B cell (primary cell): ENCODE measurements around the gene ADAM12. TPM values are rescaled to one million over a fixed set of nuclear protein-coding genes. Genes with fewer than 3 reads are reported as not detected.

ENCODE experiments used
- ATAC-seq: fragments of 200-7000 bp; cut with Tn5 transposase; one replicate; pipeline ENCODE4 v1.10.0; 2021; ENCODE audit warnings: low read depth, mild to moderate bottlenecking, moderate number of reproducible peaks, moderate library complexity
- CTCF ChIA-PET: fragments of 350-600 bp; sonication (Branson Sonifier 250); formaldehyde crosslinking; loops from one replicate; lab custom pipeline; 2021; ENCODE audit warnings: antibody characterized with exemption, inconsistent platforms; lab: Charles Lee
- POLR2A ChIA-PET: fragments of 350-600 bp; sonication (Branson Sonifier 250); formaldehyde crosslinking; loops from one replicate; lab custom pipeline; 2021; ENCODE audit warnings: antibody characterized with exemption; lab: Charles Lee
- DNase-seq: peaks from one replicate; pipeline ENCODE4 v3.0.0; 2013
- H2AFZ ChIP-seq: 2 replicates; pipeline ENCODE4 v1.6.1; 2012; ENCODE audit warnings: mild to moderate bottlenecking, low read depth, low read length; ENCODE audit not compliant: insufficient read depth, poor library complexity, severe bottlenecking
- H3K27ac ChIP-seq, 2 donors: 1 replicate in 1 of 2; 2 replicates in 1 of 2; pipeline ENCODE4 v1.5.1; 2012 to 2013; ENCODE audit warnings: low read length in 2 of 2, mild to moderate bottlenecking in 2 of 2, moderate library complexity in 1 of 2
- H3K27me3 ChIP-seq, 4 experiments: fragments of 200-600 bp in 1 of 4; sonication (generic) in 1 of 4; replicated peaks in 1 of 4; 1 replicate in 2 of 4; 2 replicates in 2 of 4; pipeline versions ENCODE4 v1.6.1 to v1.7.0; 2013 to 2016; ENCODE audit warnings: low read length in 3 of 4, mild to moderate bottlenecking in 2 of 4, mixed read lengths in 1 of 4, moderate library complexity in 1 of 4; ENCODE audit not compliant: insufficient read depth in 4 of 4, control insufficient read depth in 3 of 4; ENCODE audit errors: control extremely low read depth in 1 of 4
- H3K36me3 ChIP-seq, 2 experiments: replicated peaks in 1 of 2; 1 replicate in 1 of 2; 2 replicates in 1 of 2; pipeline versions ENCODE4 v1.6.1 to v1.7.1; 2013; ENCODE audit warnings: low read length in 1 of 2; ENCODE audit not compliant: insufficient read depth in 2 of 2, control insufficient read depth in 1 of 2; ENCODE audit errors: control extremely low read depth in 1 of 2, extremely low read depth in 1 of 2
- H3K4me1 ChIP-seq, 2 donors: fragments of 200-600 bp in 1 of 2; sonication (generic) in 1 of 2; 1 replicate in 1 of 2; 2 replicates in 1 of 2; pipeline versions ENCODE4 v1.5.1 to v1.6.1; 2013 to 2017; ENCODE audit warnings: low read length in 2 of 2; ENCODE audit not compliant: control insufficient read depth in 2 of 2, insufficient read depth in 2 of 2
- H3K4me2 ChIP-seq: replicated peaks from 2 replicates; pipeline ENCODE3; 2012; ENCODE audit warnings: mild to moderate bottlenecking, low read depth, low read length; ENCODE audit not compliant: poor library complexity, severe bottlenecking
- H3K4me3 ChIP-seq, 5 experiments: fragments of 200-600 bp in 1 of 5; sonication (generic) in 1 of 5; 1 replicate in 3 of 5; 2 replicates in 2 of 5; pipeline versions ENCODE4 v1.5.1 to v1.7.0; 2011 to 2016; ENCODE audit warnings: low read length in 4 of 5, mild to moderate bottlenecking in 4 of 5, low read depth in 2 of 5, control low read depth in 1 of 5, moderate library complexity in 1 of 5; ENCODE audit not compliant: insufficient read depth in 1 of 5; ENCODE audit errors: control extremely low read depth in 1 of 5, extremely low read depth in 1 of 5
- H3K79me2 ChIP-seq: fragments of 200-600 bp; sonication (generic); one replicate; pipeline ENCODE4 v1.6.0; 2016; ENCODE audit warnings: low read length; ENCODE audit not compliant: control insufficient read depth, insufficient read depth
- H3K9ac ChIP-seq: fragments of 200-600 bp; sonication (generic); 2 replicates; pipeline ENCODE4 v1.6.1; 2017; ENCODE audit warnings: mild to moderate bottlenecking, low read length, moderate library complexity
- H3K9me3 ChIP-seq, 3 donors: one replicate each; pipeline versions ENCODE4 v1.6.1 to v1.7.1; 2013; ENCODE audit warnings: low read length in 2 of 3; ENCODE audit not compliant: control insufficient read depth in 2 of 3, insufficient read depth in 1 of 3; ENCODE audit errors: control extremely low read depth in 1 of 3
- H4K20me1 ChIP-seq: 2 replicates; pipeline ENCODE4 v1.6.0; 2012; ENCODE audit warnings: mild to moderate bottlenecking, low read length; ENCODE audit not compliant: insufficient read depth, control insufficient read depth, poor library complexity, severe bottlenecking
- H3K27ac Mint-ChIP-seq: one replicate; pipeline ENCODE4 v1.8.0; 2021; ENCODE audit warnings: mixed read lengths
- H3K27me3 Mint-ChIP-seq: one replicate; pipeline ENCODE4 v1.8.0; 2021; ENCODE audit warnings: mixed read lengths
- H3K4me1 Mint-ChIP-seq: one replicate; pipeline ENCODE4 v1.8.0; 2021; ENCODE audit warnings: mixed read lengths
- H3K4me3 Mint-ChIP-seq: one replicate; pipeline ENCODE4 v1.8.0; 2021; ENCODE audit warnings: mixed read lengths
- H3K9me3 Mint-ChIP-seq: one replicate; pipeline ENCODE4 v1.8.0; 2022; ENCODE audit warnings: mixed read lengths; ENCODE audit not compliant: insufficient read depth
- CTCF ChIP-seq: fragments of 200-600 bp; IDR thresholded peaks from one replicate; pipeline ENCODE4 v1.8.0; 2022; ENCODE audit warnings: antibody characterized with exemption, mild to moderate bottlenecking
- EZH2 ChIP-seq: IDR thresholded peaks from 2 replicates; pipeline ENCODE4 v1.6.1; 2012; ENCODE audit warnings: borderline replicate concordance, low read depth, mild to moderate bottlenecking, moderate library complexity, low read length; ENCODE audit not compliant: insufficient read depth, poor library complexity, severe bottlenecking
- WGBS: methylation state at CpG from one replicate; pipeline ENCODE4 v1.1.5; 2013; ENCODE audit warnings: missing lambda C conversion rate; ENCODE audit not compliant: insufficient coverage; 5-methylcytosine and 5-hydroxymethylcytosine counted together
- intact Hi-C: fragments of 100-400 bp; cut with micrococcal nuclease; formaldehyde crosslinking; loops from one replicate; pipeline ENCODE4 v1.10.0; 2022
- polyA plus RNA-seq: library from polyadenylated mRNA; depleted of rRNA; stranded (reverse); fragments of >200 nt; gene quantifications from 2 replicates; pipeline ENCODE4 v1.2.3, GENCODE V29; 2012
- total RNA-seq, 2 donors: library from RNA; stranded (reverse); fragments of 120-200 nt in 1 of 2; gene quantifications; 1 replicate in 1 of 2; 2 replicates in 1 of 2; pipeline versions ENCODE4 v1.2.3 to v1.2.4, GENCODE V29; 2013 to 2022

ADAM12 gene
- total and polyA plus RNA-seq, 2 donors (not counting 1 experiment from before 2014, with no cell fraction given) = 0.01 to 0.22 TPM

GRCh38 chr10:126243306-126243705 lies 145.0 kb downstream of the ADAM12 start:
- Histone ChIP-seq H3K79me2 (no peaks in the 10 kb centered on the region), H3K27ac (no peak overlapping the region), H3K4me2 (no peak overlapping the region), H4K20me1 (no peaks in the 10 kb centered on the region), H3K4me1 (no peaks in the 10 kb centered on the region), H3K36me3 (no peaks in the 10 kb centered on the region), H3K9me3 (no peaks in the 10 kb centered on the region), H3K9ac (no peak overlapping the region), H3K27me3 (no peaks in the 10 kb centered on the region), H3K4me3 (no peak overlapping the region), H2AFZ (no peak overlapping the region)
- H3K27ac Mint-ChIP-seq = no peak overlapping the region
- POLR2A ChIA-PET = no interaction called here
- H3K9me3 Mint-ChIP-seq = no peaks in the 10 kb centered on the region
- DNase-seq (no peak), ATAC-seq (no peak)
- CTCF ChIA-PET = no interaction called here
- H3K4me3 Mint-ChIP-seq = no peak overlapping the region
- intact Hi-C loops = no loop called here
- TF ChIP-seq EZH2 (no peak), CTCF (no peak)
- H3K4me1 Mint-ChIP-seq = no peaks in the 10 kb centered on the region
- H3K27me3 Mint-ChIP-seq = peaks cover 6% of the 10 kb centered on the region

- H3K9ac ChIP-seq = no peak overlapping the region
- H3K27me3 Mint-ChIP-seq = peaks cover 6% of the 10 kb centered on the region
Measured at GRCh38 chr10:126242397-126243260, 145.6 kb downstream of the ADAM12 start.

More at GRCh38 chr10:126242397-126243260, 145.6 kb downstream of the ADAM12 start:
- Histone ChIP-seq H3K4me2 (no peak overlapping the region), H3K27me3 (no peaks in the 10 kb centered on the region), H3K4me3 (no peak overlapping the region), H4K20me1 (no peaks in the 10 kb centered on the region), H3K4me1 (no peaks in the 10 kb centered on the region), H3K27ac (no peak overlapping the region), H3K36me3 (no peaks in the 10 kb centered on the region), H3K9me3 (no peaks in the 10 kb centered on the region), H3K79me2 (no peaks in the 10 kb centered on the region), H2AFZ (no peak overlapping the region)
- ATAC-seq (no peak), DNase-seq (no peak)
- TF ChIP-seq EZH2 = no peak
- no peak for TF ChIP-seq CTCF
- H3K4me3 Mint-ChIP-seq = no peak overlapping the region
- no peak overlapping the region for H3K27ac Mint-ChIP-seq
- ChIA-PET CTCF (no interaction called here), POLR2A (no interaction called here)
- no peaks in the 10 kb centered on the region for H3K4me1 Mint-ChIP-seq
- H3K9me3 Mint-ChIP-seq = no peaks in the 10 kb centered on the region
- intact Hi-C loops = no loop called here
- WGBS = 89% methylated on average over 8 of the region's 13 CpGs
